ENCODE results near the gene AK8. TPM values are rescaled to one million over a fixed set of nuclear protein-coding genes. Genes with fewer than 3 reads are reported as not detected.

AK8 gene
- polyA plus RNA-seq, 1 experiment: 0.53 TPM

DNA sequence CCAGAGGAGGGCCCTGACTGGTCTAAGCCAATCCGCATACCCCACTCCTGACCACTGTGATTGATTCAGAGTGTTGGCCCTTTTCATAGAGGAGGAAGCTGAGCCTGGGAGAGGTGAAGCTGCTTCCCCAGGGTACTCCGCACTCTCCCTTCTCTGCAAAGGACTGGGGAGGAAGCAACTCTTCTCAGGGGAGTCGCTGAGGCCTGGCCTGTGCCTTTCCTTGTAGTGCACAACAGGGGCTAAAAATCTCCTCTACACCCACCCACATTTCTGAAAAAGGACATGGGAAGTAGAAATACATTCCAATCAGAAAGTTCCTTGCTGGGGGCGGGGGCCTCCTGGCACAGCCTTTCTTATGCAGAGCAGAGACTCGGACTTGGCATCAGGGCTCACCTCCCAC is 22.2 kb downstream of the AK8 start:
- H3K4me3 ChIP-seq (ENCODE audit: low read depth, low read length): no peak overlapping the region
- CTCF ChIA-PET: interaction anchor here (1.3 kb wide), 1 partner anchor 52 kb away, joined by 3 read pairs; no protein-coding TSS in a partner anchor
- TF ChIP-seq, protein P1, sequence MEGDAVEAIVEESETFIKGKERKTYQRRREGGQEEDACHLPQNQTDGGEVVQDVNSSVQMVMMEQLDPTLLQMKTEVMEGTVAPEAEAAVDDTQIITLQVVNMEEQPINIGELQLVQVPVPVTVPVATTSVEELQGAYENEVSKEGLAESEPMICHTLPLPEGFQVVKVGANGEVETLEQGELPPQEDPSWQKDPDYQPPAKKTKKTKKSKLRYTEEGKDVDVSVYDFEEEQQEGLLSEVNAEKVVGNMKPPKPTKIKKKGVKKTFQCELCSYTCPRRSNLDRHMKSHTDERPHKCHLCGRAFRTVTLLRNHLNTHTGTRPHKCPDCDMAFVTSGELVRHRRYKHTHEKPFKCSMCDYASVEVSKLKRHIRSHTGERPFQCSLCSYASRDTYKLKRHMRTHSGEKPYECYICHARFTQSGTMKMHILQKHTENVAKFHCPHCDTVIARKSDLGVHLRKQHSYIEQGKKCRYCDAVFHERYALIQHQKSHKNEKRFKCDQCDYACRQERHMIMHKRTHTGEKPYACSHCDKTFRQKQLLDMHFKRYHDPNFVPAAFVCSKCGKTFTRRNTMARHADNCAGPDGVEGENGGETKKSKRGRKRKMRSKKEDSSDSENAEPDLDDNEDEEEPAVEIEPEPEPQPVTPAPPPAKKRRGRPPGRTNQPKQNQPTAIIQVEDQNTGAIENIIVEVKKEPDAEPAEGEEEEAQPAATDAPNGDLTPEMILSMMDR (IDR thresholded peaks at IDR 0.05; ENCODE audit: insufficient read depth, low read depth, low read length): no peak

DNA sequence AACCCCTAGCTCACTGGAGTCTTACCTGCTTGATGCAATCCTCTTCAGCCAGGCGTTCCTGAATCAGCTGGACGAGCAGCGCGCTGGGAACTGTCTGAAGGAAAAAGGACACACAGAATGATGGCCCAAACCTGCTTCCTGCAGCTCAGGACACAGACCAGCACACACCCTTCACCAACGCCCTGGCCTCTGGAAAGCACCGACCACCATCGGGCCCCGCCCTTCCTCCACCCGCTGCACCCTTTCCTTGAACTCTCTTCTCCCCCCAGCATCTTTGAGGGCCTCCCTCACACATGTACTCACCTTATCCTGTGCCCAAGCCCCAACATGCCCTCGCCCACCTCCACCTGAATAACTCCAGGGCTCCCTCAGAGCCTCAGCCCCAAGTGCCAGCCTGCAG is 23.3 kb downstream of the AK8 start:
- ChIA-PET POLR2A (no interaction called here), CTCF (no interaction called here)
- H3K4me3 ChIP-seq (ENCODE audit: low read depth, low read length): no peak overlapping the region
- no peaks in the 10 kb centered on the region for H3K36me3 ChIP-seq (ENCODE audit: control insufficient read depth, insufficient read depth, low read length)
- TF ChIP-seq, protein P1 (IDR thresholded peaks at IDR 0.05; ENCODE audit: insufficient read depth, low read depth, low read length): no peak
- no peak for DNase-seq (ENCODE audit: low read depth)
- peaks cover 5% of the 10 kb centered on the region; the same call in 1 of the 2 replicates for H3K27me3 ChIP-seq (ENCODE audit: control insufficient read depth, insufficient read depth, low read length)

More for the DNA sequence above, 22.2 kb downstream of the AK8 start:
- no peak for DNase-seq (ENCODE audit: low read depth)
- Histone ChIP-seq H3K36me3 (ENCODE audit: control insufficient read depth, insufficient read depth, low read length) (no peaks in the 10 kb centered on the region), H3K27me3 (ENCODE audit: control insufficient read depth, insufficient read depth, low read length) (peaks cover 8% of the 10 kb centered on the region)
- POLR2A ChIA-PET: interaction anchor here (0.6 kb wide), 1 partner anchor 123 kb away, joined by 3 read pairs; no protein-coding TSS in a partner anchor

DNA sequence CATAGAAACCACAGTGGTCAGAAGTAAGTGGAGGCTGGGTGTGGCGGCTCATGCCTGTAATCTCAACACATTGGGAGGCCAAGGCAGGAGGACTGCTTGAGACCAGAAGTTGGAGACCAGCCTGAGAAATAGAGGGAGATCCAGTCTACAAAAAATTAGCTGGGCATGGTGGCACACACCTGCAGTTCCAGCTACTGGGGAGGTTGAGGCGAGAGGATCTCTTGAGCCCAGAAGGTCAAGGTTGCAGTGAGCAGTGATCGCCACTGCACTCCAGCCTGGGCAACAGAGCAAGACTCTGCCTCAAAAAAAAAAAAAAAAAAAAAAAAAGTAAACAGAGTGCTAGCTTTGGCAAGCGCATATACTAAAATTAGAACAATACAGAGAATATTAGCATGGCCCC is 24.6 kb downstream of the AK8 start:
- Histone ChIP-seq H3K27me3 (ENCODE audit: control insufficient read depth, insufficient read depth, low read length) (peaks cover 4% of the 10 kb centered on the region; the same call in 1 of the 2 replicates), H3K36me3 (ENCODE audit: control insufficient read depth, insufficient read depth, low read length) (no peaks in the 10 kb centered on the region), H3K4me3 (ENCODE audit: low read depth, low read length) (no peak overlapping the region)
- TF ChIP-seq, protein P1 (IDR thresholded peaks at IDR 0.05; ENCODE audit: insufficient read depth, low read depth, low read length): no peak
- no peak for DNase-seq (ENCODE audit: low read depth)
- CTCF ChIA-PET: interaction anchor here (2.2 kb wide), 1 partner anchor 48 kb away, joined by 5 read pairs; no protein-coding TSS in a partner anchor
- POLR2A ChIA-PET: no interaction called here

GRCh38 chr9:132849185-132849706 is 28.8 kb downstream of the AK8 start:
- POLR2A ChIA-PET: no interaction called here

DNA sequence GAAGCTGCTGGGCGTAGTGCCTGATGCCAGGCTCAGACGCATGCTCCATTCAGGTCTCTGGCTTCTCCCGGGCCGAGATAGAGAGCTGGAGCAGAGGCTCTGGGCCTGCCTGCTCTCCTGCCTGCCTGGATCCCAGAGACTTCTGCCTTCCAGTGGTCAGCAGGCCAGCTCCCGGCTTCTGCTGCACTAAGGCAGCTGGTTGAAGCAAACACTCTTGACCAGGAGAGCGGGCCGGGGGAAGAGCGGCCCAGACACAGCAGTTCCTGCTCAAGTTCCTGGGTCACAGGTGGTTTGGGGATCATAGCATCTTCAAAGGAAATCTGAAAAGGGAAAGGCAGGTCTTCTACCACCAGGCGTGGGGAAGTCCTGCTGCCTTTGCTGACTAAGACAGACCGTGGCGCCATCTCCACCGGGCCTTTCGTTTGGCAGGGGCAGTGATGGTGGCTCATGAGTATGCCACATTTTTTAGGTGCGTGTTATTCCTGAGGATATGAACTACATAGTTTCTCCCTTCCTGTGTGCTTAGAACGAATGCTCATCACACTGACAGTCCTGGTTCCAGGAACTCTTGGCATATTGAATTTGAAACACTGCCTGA is 31.1 kb downstream of the AK8 start:
- ChIA-PET CTCF (interaction anchor here (1.0 kb wide), 1 partner anchor 22 kb away, joined by 3 read pairs; no protein-coding TSS in a partner anchor), POLR2A (no interaction called here)
- no peaks in the 10 kb centered on the region for H3K36me3 ChIP-seq (ENCODE audit: control insufficient read depth, insufficient read depth, low read length)
- no peak for DNase-seq (ENCODE audit: low read depth)
- H3K4me3 ChIP-seq (ENCODE audit: low read depth, low read length): no peak overlapping the region
- TF ChIP-seq, protein P1 (IDR thresholded peaks at IDR 0.05; ENCODE audit: insufficient read depth, low read depth, low read length): no peak
- no peaks in the 10 kb centered on the region; the same call in none of the 2 replicates for H3K27me3 ChIP-seq (ENCODE audit: control insufficient read depth, insufficient read depth, low read length)

More at GRCh38 chr9:132849185-132849706, 28.8 kb downstream of the AK8 start:
- TF ChIP-seq, protein P1 (IDR thresholded peaks at IDR 0.05; ENCODE audit: insufficient read depth, low read depth, low read length): no peak
- H3K27me3 ChIP-seq (ENCODE audit: control insufficient read depth, insufficient read depth, low read length): no peaks in the 10 kb centered on the region; the same call in 1 of the 2 replicates
- DNase-seq (ENCODE audit: low read depth): no peak
- no peaks in the 10 kb centered on the region for H3K36me3 ChIP-seq (ENCODE audit: control insufficient read depth, insufficient read depth, low read length)
- CTCF ChIA-PET: interaction anchor here (1.2 kb wide), 1 partner anchor 52 kb away, joined by 3 read pairs; no protein-coding TSS in a partner anchor
- no peak overlapping the region for H3K4me3 ChIP-seq (ENCODE audit: low read depth, low read length)
